K562 (cell line): Measurements from ENCODE around the gene POLA1. TPM values are rescaled to one million over a fixed set of nuclear protein-coding genes. Genes with fewer than 3 reads are reported as not detected.

Experiments used
- ATAC-seq: fragments of 200-7000 bp; cut with Tn5 transposase; 3 replicates; pipeline ENCODE4 v1.9.1; 2020; ENCODE audit warnings: moderate library complexity
- BruUV-seq: library from RNA; stranded (reverse); fragments of 400-500 nt; replicated peaks from 2 replicates; lab custom pipeline; 2021; lab: Mats Ljungman, UMichigan
- CTCF ChIA-PET: fragments of 300-600 bp; formaldehyde crosslinking; extraction: SDS; loops from one replicate; lab custom pipeline; 2021; ENCODE audit warnings: low intra/inter-chr PET ratio; lab: Yijun Ruan, JAX
- POLR2A ChIA-PET: fragments of 300-600, 350-650 bp; sonication (Branson Sonifier 250); formaldehyde crosslinking; extraction: SDS; loops from one replicate; lab custom pipeline; 2021; ENCODE audit warnings: antibody characterized with exemption, inconsistent platforms; lab: Yijun Ruan, JAX
- DNase-seq, 4 experiments: peaks; one replicate each; pipeline versions ENCODE4 v3.0.0 to v3.0.0-alpha.2; 2011 to 2018; ENCODE audit warnings: low spot score in 3 of 4, mixed read lengths in 3 of 4; ENCODE audit errors: extremely low read depth in 1 of 4
- FAIRE-seq: peaks from 2 replicates; lab custom pipeline; 2011; peaks lifted over from hg19 to GRCh38; lab: Jason Lieb, UNC
- H2AFZ ChIP-seq: 2 replicates; pipeline ENCODE4 v1.6.0; 2011; ENCODE audit warnings: low read depth, low read length, control low read depth, inconsistent platforms
- H3K27ac ChIP-seq: fragments of 200-600 bp; 3 replicates; pipeline ENCODE4 v1.8.0; 2011; ENCODE audit warnings: low read depth, mild to moderate bottlenecking, control low read depth, inconsistent platforms, low read length, moderate library complexity, mixed read lengths; ENCODE audit errors: extremely low read depth
- H3K27me3 ChIP-seq, 2 experiments: fragments of 300-600 bp in 1 of 2; 2 replicates in 1 of 2; 3 replicates in 1 of 2; pipeline versions ENCODE4 v1.6.0 to v1.8.0; 2011; ENCODE audit warnings: inconsistent platforms in 2 of 2, low read length in 2 of 2, mild to moderate bottlenecking in 1 of 2, mixed read lengths in 1 of 2, moderate library complexity in 1 of 2; ENCODE audit not compliant: control insufficient read depth in 2 of 2, insufficient read depth in 2 of 2
- H3K36me3 ChIP-seq: fragments of 300-600 bp; 3 replicates; pipeline ENCODE4 v1.8.0; 2011; ENCODE audit warnings: mild to moderate bottlenecking, low read length, inconsistent platforms; ENCODE audit not compliant: control insufficient read depth, insufficient read depth
- H3K4me1 ChIP-seq, 2 experiments: fragments of 200-600 bp in 1 of 2; replicated peaks in 1 of 2; 2 replicates in 1 of 2; 3 replicates in 1 of 2; pipeline versions ENCODE4 v1.5.1 to v1.8.0; 2011; ENCODE audit warnings: inconsistent platforms in 2 of 2, low read length in 2 of 2, mild to moderate bottlenecking in 1 of 2, mixed read lengths in 1 of 2, moderate library complexity in 1 of 2; ENCODE audit not compliant: control insufficient read depth in 2 of 2, insufficient read depth in 2 of 2
- H3K4me2 ChIP-seq: 2 replicates; pipeline ENCODE4 v1.6.1; 2011; ENCODE audit warnings: low read length, control low read depth, inconsistent platforms, mixed read lengths; ENCODE audit not compliant: insufficient read depth
- H3K4me3 ChIP-seq: fragments of 200-600 bp; sonication (generic), shearing (Covaris generic); 2 replicates; pipeline ENCODE4 v1.5.1; 2016; ENCODE audit warnings: control low read depth, inconsistent platforms
- H3K79me2 ChIP-seq: fragments of 200-600 bp; 3 replicates; pipeline ENCODE4 v1.8.0; 2011; ENCODE audit warnings: low read length, inconsistent platforms; ENCODE audit not compliant: control insufficient read depth, insufficient read depth
- H3K9ac ChIP-seq, 2 experiments: 2 replicates each; pipeline versions ENCODE4 v1.6.0 to v1.6.1; 2011; ENCODE audit warnings: low read depth in 2 of 2, low read length in 2 of 2, control low read depth in 1 of 2, inconsistent platforms in 1 of 2, mild to moderate bottlenecking in 1 of 2, mixed read lengths in 1 of 2; ENCODE audit not compliant: insufficient read depth in 1 of 2
- H3K9me1 ChIP-seq: one replicate; pipeline ENCODE4 v1.6.0; 2011; ENCODE audit warnings: inconsistent platforms, mild to moderate bottlenecking, low read length, moderate library complexity; ENCODE audit not compliant: control insufficient read depth, insufficient read depth
- H3K9me3 ChIP-seq: replicated peaks from 2 replicates; pipeline ENCODE4 v1.5.1; 2011; ENCODE audit warnings: low read depth, low read length, inconsistent platforms; ENCODE audit not compliant: control insufficient read depth, insufficient read depth
- H4K20me1 ChIP-seq: replicated peaks from 2 replicates; pipeline ENCODE4 v1.6.1; 2011; ENCODE audit warnings: low read length, inconsistent platforms, mixed read lengths; ENCODE audit not compliant: control insufficient read depth, insufficient read depth
- CHD4 ChIP-seq: fragments of 200-600 bp; sonication (generic); IDR thresholded peaks from 3 replicates; pipeline ENCODE4 v1.6.1; 2012; ENCODE audit warnings: low read depth, mild to moderate bottlenecking, mixed read lengths, low read length, inconsistent platforms; ENCODE audit not compliant: insufficient read depth, insufficient replicate concordance, poor library complexity, severe bottlenecking
- FOXJ3 ChIP-seq: sonication (generic); formaldehyde crosslinking; IDR thresholded peaks from 2 replicates; pipeline ENCODE4 v1.4.0; 2020; ENCODE audit warnings: mild to moderate bottlenecking, missing genetic modification reagents
- HMBOX1 ChIP-seq: sonication (generic); IDR thresholded peaks from 2 replicates; pipeline ENCODE4 v1.6.1; 2016
- KLF10 ChIP-seq: fragments of 250-450 bp; sonication (Bioruptor Pico); IDR thresholded peaks from 2 replicates; pipeline ENCODE4 v1.6.1; 2021; ENCODE audit warnings: matching md5 sums
- MXD1 ChIP-seq: fragments of 250-450 bp; sonication (Bioruptor Pico); IDR thresholded peaks from 2 replicates; pipeline ENCODE4 v1.8.0; 2021; ENCODE audit warnings: borderline replicate concordance, mild to moderate bottlenecking, moderate library complexity; ENCODE audit not compliant: poor library complexity, severe bottlenecking
- SAFB2 ChIP-seq: fragments of 200-400 bp; formaldehyde crosslinking; IDR thresholded peaks from 2 replicates; pipeline ENCODE4 v1.6.1; 2018; ENCODE audit warnings: borderline replicate concordance, low read length, low read depth, moderate library complexity; ENCODE audit not compliant: severe bottlenecking
- SP2 ChIP-seq: IDR thresholded peaks from 2 replicates; pipeline ENCODE4 v1.6.1; 2011; ENCODE audit warnings: mild to moderate bottlenecking, low read depth, low read length, moderate library complexity; ENCODE audit not compliant: poor library complexity, severe bottlenecking; ENCODE audit errors: extremely low read depth
- WGBS: fragments of 100-300 bp; shearing (Covaris generic); methylation state at CpG from one replicate; pipeline ENCODE4 v1.1.6; 2016; ENCODE audit warnings: low coverage, mixed read lengths; ENCODE audit not compliant: insufficient coverage; ENCODE audit errors: missing lambda C conversion rate; 5-methylcytosine and 5-hydroxymethylcytosine counted together
- in situ Hi-C: fragments of 300-500 bp; cut with MboI; formaldehyde crosslinking; loops from 4 replicates; pipeline ENCODE4 v1.15.0; 2018; ENCODE audit warnings: inconsistent platforms, mixed read lengths
- intact Hi-C: fragments of 100-400 bp; cut with micrococcal nuclease; formaldehyde crosslinking; loops from 2 replicates; pipeline ENCODE4 v1.14.2; 2022
- polyA plus RNA-seq, 8 experiments: library from polyadenylated mRNA; depleted of rRNA in 4 of 8; stranded (reverse) in 5 of 8; unstranded in 3 of 8; fragments of >200 nt; fragmentation: Nextera tagmentation in 2 of 8; fragmentation: Illumina TruSeq in 1 of 8; extraction: Ambion mirVana in 2 of 8; extraction: Trizol in 1 of 8; gene quantifications; 2 replicates each; pipeline versions ENCODE4 v1.2.1 to v1.2.3, GENCODE V29; 2011 to 2014; ENCODE audit warnings: inconsistent platforms in 1 of 8, missing spikeins in 1 of 8
- total RNA-seq, 7 experiments: library from RNA; depleted of rRNA in 6 of 7; stranded (reverse); fragments of >200 nt in 6 of 7; fragmentation: Illumina TruSeq in 2 of 7; extraction: Trizol in 2 of 7; gene quantifications; 2 replicates each; pipeline versions ENCODE4 v1.2.1 to v1.2.3, GENCODE V29; 2011 to 2021; ENCODE audit warnings: low replicate concordance in 1 of 7

The POLA1 gene
- total and polyA plus RNA-seq, 9 of the 15 experiments (the other 6 are each of a cell fraction or from before 2014, with no cell fraction given), result 8.6 to 48.4 (median 27.4) TPM

GRCh38 chrX:24928114-24928513 is 234.4 kb downstream of the POLA1 start:
- no peak overlapping the region for H3K27ac ChIP-seq
- intact Hi-C loops, result no loop called here

More at GRCh38 chrX:24928114-24928513, 234.4 kb downstream of the POLA1 start:
- Histone ChIP-seq H3K4me2 (no peak overlapping the region), H3K4me3 (no peak overlapping the region), H3K79me2 (no peaks in the 10 kb centered on the region), H4K20me1 (no peaks in the 10 kb centered on the region), H3K9ac (no peak overlapping the region), H3K9me1 (no peaks in the 10 kb centered on the region), H3K36me3 (peaks cover 16% of the 10 kb centered on the region; the same call in 1 of the 3 replicates), H3K4me1 (no peaks in the 10 kb centered on the region), H2AFZ (no peak overlapping the region), H3K27me3 (no peaks in the 10 kb centered on the region), H3K9me3 (no peaks in the 10 kb centered on the region)
- DNase-seq (no peak), FAIRE-seq (no peak), ATAC-seq (no peak)
- TF ChIP-seq FOXJ3 (CRISPR knock-in tag), result no peak
- no peak for TF ChIP-seq KLF10 (CRISPR knock-in tag)
- TF ChIP-seq CHD4, result no peak
- no peak for TF ChIP-seq HMBOX1
- TF ChIP-seq MXD1, result no peak
- TF ChIP-seq SP2, result no peak
- TF ChIP-seq SAFB2, result no peak
- BruUV-seq, result no TSS peak
- CTCF ChIA-PET, result no interaction called here
- POLR2A ChIA-PET, result no interaction called here
- WGBS, result 91% methylated on average over 6 of the region's 6 CpGs
- in situ Hi-C loops, result no loop called here
